SK-N-SH (cell line): ENCODE results near the gene ARMH3.

ENCODE experiments used
- CTCF ChIP-seq: fragments of 200-600 bp; sonication (generic); IDR thresholded peaks from 2 replicates; pipeline ENCODE4 v1.6.1; 2017; ENCODE audit warnings: antibody characterized with exemption, mild to moderate bottlenecking, moderate library complexity
- RCOR1 ChIP-seq: fragments of 150-350 bp; IDR thresholded peaks from 2 replicates; pipeline ENCODE4 v1.6.1; 2017; ENCODE audit warnings: antibody characterized with exemption, low read length
- SMC3 ChIP-seq: IDR thresholded peaks from 2 replicates; pipeline ENCODE4 v1.6.1; 2012; ENCODE audit warnings: low read depth, low read length, improper control_type of control experiment

DNA sequence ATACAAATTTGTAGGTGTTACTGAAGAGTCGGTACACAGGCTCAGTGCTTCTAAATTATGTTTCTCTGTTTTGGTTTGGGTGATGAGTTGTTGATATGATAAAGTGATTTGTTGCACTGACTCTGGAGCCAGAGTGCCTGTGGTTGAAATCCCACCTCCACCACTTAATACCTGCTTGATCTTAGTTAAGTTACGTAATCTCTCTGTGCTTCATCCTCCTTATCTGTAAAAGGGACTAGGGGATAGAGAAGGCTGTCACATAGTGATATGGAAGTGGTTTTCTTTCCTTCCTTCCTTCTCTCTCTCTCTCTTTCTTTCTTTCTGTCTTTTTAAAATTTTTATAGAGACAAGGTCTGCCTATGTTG, 8.5 kb upstream of the ARMH3 start:
- TF ChIP-seq SMC3 (no peak), RCOR1 (no peak), CTCF (no peak)
